Measurements from ENCODE around the gene CACNB2. TPM values are rescaled to one million over a fixed set of nuclear protein-coding genes. Genes with fewer than 3 reads are reported as not detected.

Gene CACNB2
- total and polyA plus RNA-seq, 2 experiments from 2014 or later = 4.6 to 5.3 TPM

DNA sequence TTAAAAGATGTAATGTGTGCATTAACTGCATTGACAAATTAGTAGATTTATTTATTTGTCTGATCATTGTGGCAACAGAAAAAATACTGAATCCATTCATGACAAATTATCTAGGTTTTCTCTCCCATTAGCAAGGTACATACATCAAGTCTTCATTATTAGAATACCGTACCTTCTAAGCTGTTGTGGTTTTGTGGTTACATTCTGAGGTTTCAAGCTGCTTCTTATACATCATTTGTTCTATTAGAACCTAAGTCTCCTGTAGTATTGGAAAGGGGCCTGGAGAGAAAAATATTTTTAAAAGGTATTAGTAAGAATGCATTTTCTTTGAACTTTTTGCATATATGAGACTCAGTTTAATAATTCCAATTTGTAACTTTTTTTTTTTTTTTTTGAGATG is 26.3 kb upstream of the CACNB2 start:
- no peaks in the 10 kb centered on the region for H3K4me1 ChIP-seq (ENCODE audit: insufficient read depth)
- H3K9me3 ChIP-seq (ENCODE audit: low read depth) = no peaks in the 10 kb centered on the region
- no peaks in the 10 kb centered on the region for H3K79me2 ChIP-seq
- H3K4me2 ChIP-seq = no peak overlapping the region
- H3K4me3 ChIP-seq = no peak overlapping the region
- 85% methylated on average over 1 of the region's 1 CpG for WGBS (ENCODE audit: low lambda C conversion rate, missing lambda C conversion rate)
- H3K36me3 ChIP-seq (replicated peaks; ENCODE audit: insufficient read depth, low read depth) = no peaks in the 10 kb centered on the region
- no peaks in the 10 kb centered on the region for H3K27me3 ChIP-seq
- TF ChIP-seq EZH2 (IDR thresholded peaks at IDR 0.05; ENCODE audit: borderline replicate concordance) (no peak), EZH2phosphoT487 (IDR thresholded peaks at IDR 0.05; ENCODE audit: low read depth, severe bottlenecking, unreplicated experiment) (no peak)
- TF ChIP-seq, protein P1, sequence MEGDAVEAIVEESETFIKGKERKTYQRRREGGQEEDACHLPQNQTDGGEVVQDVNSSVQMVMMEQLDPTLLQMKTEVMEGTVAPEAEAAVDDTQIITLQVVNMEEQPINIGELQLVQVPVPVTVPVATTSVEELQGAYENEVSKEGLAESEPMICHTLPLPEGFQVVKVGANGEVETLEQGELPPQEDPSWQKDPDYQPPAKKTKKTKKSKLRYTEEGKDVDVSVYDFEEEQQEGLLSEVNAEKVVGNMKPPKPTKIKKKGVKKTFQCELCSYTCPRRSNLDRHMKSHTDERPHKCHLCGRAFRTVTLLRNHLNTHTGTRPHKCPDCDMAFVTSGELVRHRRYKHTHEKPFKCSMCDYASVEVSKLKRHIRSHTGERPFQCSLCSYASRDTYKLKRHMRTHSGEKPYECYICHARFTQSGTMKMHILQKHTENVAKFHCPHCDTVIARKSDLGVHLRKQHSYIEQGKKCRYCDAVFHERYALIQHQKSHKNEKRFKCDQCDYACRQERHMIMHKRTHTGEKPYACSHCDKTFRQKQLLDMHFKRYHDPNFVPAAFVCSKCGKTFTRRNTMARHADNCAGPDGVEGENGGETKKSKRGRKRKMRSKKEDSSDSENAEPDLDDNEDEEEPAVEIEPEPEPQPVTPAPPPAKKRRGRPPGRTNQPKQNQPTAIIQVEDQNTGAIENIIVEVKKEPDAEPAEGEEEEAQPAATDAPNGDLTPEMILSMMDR (IDR thresholded peaks at IDR 0.05; ENCODE audit: poor library complexity) = no peak
- DNase-seq (ENCODE audit: low spot score) = no peak
- no peaks in the 10 kb centered on the region for H4K20me1 ChIP-seq (ENCODE audit: insufficient read depth, poor library complexity, severe bottlenecking)
- no peaks in the 10 kb centered on the region for H3K9me2 ChIP-seq (replicated peaks; ENCODE audit: insufficient read depth)
- H2AFZ ChIP-seq = no peak overlapping the region
- no peak overlapping the region for H3K27ac ChIP-seq

DNA sequence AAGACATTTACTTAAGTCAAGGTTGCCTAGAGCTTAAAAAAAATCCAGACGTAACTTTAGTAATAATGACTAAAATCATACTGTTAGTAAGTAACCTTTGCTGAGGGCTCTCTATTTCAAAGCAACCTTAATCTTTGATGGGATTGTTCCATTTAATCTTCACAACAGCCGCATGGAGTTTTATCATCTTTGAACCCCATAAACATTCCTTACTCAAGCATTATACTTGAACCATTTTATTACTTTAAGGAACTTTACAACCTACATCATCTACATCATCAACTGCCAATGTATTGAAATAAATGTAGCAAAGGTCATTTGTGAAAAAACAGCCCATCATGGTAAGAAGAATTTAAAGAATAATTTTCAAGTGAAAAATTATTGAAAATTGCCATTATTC is 22.9 kb upstream of the CACNB2 start:
- Histone ChIP-seq H3K9me2 (replicated peaks; ENCODE audit: insufficient read depth) (no peaks in the 10 kb centered on the region), H3K27ac (peak overlapping the region; percentile 5), H3K79me2 (no peaks in the 10 kb centered on the region), H3K9me3 (ENCODE audit: low read depth) (no peaks in the 10 kb centered on the region), H3K4me3 (no peak overlapping the region), H3K36me3 (replicated peaks; ENCODE audit: insufficient read depth, low read depth) (no peaks in the 10 kb centered on the region), H3K4me2 (no peak overlapping the region), H3K27me3 (no peaks in the 10 kb centered on the region), H3K4me1 (ENCODE audit: insufficient read depth) (no peaks in the 10 kb centered on the region), H2AFZ (no peak overlapping the region), H4K20me1 (ENCODE audit: insufficient read depth, poor library complexity, severe bottlenecking) (no peaks in the 10 kb centered on the region)
- WGBS (ENCODE audit: low lambda C conversion rate, missing lambda C conversion rate) = 43% methylated on average over 2 of the region's 2 CpGs
- DNase-seq (ENCODE audit: low spot score) = peak; percentile 12
- no peak for TF ChIP-seq EZH2 (IDR thresholded peaks at IDR 0.05; ENCODE audit: borderline replicate concordance)
- no peak for TF ChIP-seq EZH2phosphoT487 (IDR thresholded peaks at IDR 0.05; ENCODE audit: low read depth, severe bottlenecking, unreplicated experiment)
- TF ChIP-seq, protein P1 (IDR thresholded peaks at IDR 0.05; ENCODE audit: poor library complexity) = no peak

DNA sequence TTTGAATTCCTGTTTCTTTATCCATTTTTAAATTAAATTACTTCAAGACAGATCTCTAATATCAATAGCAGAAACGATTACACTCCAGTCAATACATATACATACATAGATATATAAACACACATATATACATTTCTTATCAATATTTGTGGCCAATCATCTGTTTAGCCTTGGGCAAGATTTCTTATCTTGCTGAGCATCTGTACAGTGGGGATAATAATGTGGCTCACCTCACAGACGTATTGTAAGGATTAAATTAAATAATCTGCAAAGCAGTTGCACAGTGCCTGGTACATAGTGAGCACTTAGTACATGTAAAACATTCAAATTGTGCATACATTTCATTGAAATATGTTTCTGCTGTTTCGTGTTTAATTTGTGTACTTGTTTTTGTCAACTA is 17.5 kb upstream of the CACNB2 start:
- Histone ChIP-seq H3K4me3 (no peak overlapping the region), H3K27me3 (no peaks in the 10 kb centered on the region), H3K4me1 (ENCODE audit: insufficient read depth) (no peaks in the 10 kb centered on the region), H4K20me1 (ENCODE audit: insufficient read depth, poor library complexity, severe bottlenecking) (no peaks in the 10 kb centered on the region), H3K27ac (no peak overlapping the region), H3K79me2 (no peaks in the 10 kb centered on the region), H3K9me3 (ENCODE audit: low read depth) (no peaks in the 10 kb centered on the region), H3K4me2 (no peak overlapping the region), H3K9me2 (replicated peaks; ENCODE audit: insufficient read depth) (no peaks in the 10 kb centered on the region), H3K36me3 (replicated peaks; ENCODE audit: insufficient read depth, low read depth) (no peaks in the 10 kb centered on the region), H2AFZ (no peak overlapping the region)
- 86% methylated on average over 3 of the region's 3 CpGs for WGBS (ENCODE audit: low lambda C conversion rate, missing lambda C conversion rate)
- TF ChIP-seq EZH2 (IDR thresholded peaks at IDR 0.05; ENCODE audit: borderline replicate concordance) = no peak
- DNase-seq (ENCODE audit: low spot score) = no peak

DNA sequence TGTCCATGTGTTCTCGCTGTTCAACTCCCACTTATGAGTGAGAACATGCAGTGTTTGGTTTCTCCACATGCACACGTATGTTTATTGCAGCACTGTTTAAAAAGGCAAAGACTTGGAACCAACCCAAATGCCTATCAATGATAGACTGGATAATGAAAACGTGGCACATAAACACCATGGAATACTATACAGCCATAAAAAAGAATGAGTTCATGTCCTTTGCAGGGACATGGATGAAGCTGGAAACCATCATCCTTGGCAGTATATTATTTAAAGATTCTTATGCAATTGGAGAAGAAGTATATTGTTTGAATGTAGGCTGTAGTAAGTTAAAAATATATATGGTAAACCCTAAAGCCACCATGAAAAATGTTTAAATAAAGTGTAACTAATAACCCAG is 7.2 kb upstream of the CACNB2 start:
- TF ChIP-seq EZH2phosphoT487 (IDR thresholded peaks at IDR 0.05; ENCODE audit: low read depth, severe bottlenecking, unreplicated experiment) = no peak
- TF ChIP-seq, protein P1 (IDR thresholded peaks at IDR 0.05; ENCODE audit: poor library complexity) = no peak
- TF ChIP-seq EZH2 (IDR thresholded peaks at IDR 0.05; ENCODE audit: borderline replicate concordance) = no peak
- WGBS (ENCODE audit: low lambda C conversion rate, missing lambda C conversion rate) = 92% methylated on average over 3 of the region's 3 CpGs
- Histone ChIP-seq H3K9me3 (ENCODE audit: low read depth) (no peaks in the 10 kb centered on the region), H3K27me3 (peaks cover 10% of the 10 kb centered on the region), H2AFZ (no peak overlapping the region), H3K4me1 (ENCODE audit: insufficient read depth) (no peaks in the 10 kb centered on the region), H3K4me3 (no peak overlapping the region), H3K79me2 (no peaks in the 10 kb centered on the region), H4K20me1 (ENCODE audit: insufficient read depth, poor library complexity, severe bottlenecking) (no peaks in the 10 kb centered on the region), H3K36me3 (replicated peaks; ENCODE audit: insufficient read depth, low read depth) (no peaks in the 10 kb centered on the region), H3K27ac (no peak overlapping the region), H3K4me2 (no peak overlapping the region), H3K9me2 (replicated peaks; ENCODE audit: insufficient read depth) (no peaks in the 10 kb centered on the region)
- no peak for DNase-seq (ENCODE audit: low spot score)

Measured in hepatocyte (in vitro differentiated cells).